Measurements from ENCODE around the gene C1QTNF3.

DNA sequence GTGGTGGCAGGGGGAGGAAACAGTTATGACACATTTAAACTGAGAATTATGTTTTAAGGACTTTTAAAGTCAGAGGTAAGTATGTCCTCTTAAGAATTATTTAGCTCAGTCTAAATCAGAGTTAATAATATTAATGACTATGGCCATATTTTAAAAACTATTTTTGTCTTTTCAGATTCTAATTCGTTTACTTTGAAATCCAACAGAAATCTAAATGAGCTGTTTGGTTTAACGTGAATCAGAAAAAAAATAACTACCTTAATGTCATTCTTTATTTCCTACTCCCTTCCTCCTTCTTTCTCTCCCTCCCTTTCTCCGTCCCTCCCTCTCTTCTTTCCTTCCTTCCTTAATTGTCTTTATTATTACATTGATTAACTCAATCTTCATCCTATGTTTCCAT lies 14.7 kb downstream of the C1QTNF3 start:
- TF ChIP-seq, protein P1, sequence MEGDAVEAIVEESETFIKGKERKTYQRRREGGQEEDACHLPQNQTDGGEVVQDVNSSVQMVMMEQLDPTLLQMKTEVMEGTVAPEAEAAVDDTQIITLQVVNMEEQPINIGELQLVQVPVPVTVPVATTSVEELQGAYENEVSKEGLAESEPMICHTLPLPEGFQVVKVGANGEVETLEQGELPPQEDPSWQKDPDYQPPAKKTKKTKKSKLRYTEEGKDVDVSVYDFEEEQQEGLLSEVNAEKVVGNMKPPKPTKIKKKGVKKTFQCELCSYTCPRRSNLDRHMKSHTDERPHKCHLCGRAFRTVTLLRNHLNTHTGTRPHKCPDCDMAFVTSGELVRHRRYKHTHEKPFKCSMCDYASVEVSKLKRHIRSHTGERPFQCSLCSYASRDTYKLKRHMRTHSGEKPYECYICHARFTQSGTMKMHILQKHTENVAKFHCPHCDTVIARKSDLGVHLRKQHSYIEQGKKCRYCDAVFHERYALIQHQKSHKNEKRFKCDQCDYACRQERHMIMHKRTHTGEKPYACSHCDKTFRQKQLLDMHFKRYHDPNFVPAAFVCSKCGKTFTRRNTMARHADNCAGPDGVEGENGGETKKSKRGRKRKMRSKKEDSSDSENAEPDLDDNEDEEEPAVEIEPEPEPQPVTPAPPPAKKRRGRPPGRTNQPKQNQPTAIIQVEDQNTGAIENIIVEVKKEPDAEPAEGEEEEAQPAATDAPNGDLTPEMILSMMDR (IDR thresholded peaks at IDR 0.05; ENCODE audit: low read depth, low read length, poor library complexity, severe bottlenecking): no peak
- TF ChIP-seq EZH2phosphoT487 (IDR thresholded peaks at IDR 0.05; ENCODE audit: borderline replicate concordance, low read length): no peak

Data from DOHH2 (cell line).